IMR-90 (cell line): ENCODE measurements around the gene FRMD5. TPM values are rescaled to one million over a fixed set of nuclear protein-coding genes. Genes with fewer than 3 reads are reported as not detected.

Source experiments
- ATAC-seq: fragments of 200-7000 bp; cut with Tn5 transposase; 2 replicates; pipeline ENCODE4 v1.9.1; 2020; ENCODE audit warnings: low read depth, mild to moderate bottlenecking, moderate library complexity
- BruUV-seq: library from RNA; stranded (reverse); fragments of 400-500 nt; replicated peaks from 2 replicates; lab custom pipeline; 2021; lab: Mats Ljungman, UMichigan
- CTCF ChIA-PET: fragments of 300-600 bp; formaldehyde crosslinking; extraction: SDS; loops from one replicate; lab custom pipeline; 2021; ENCODE audit warnings: antibody characterized with exemption; lab: Yijun Ruan, JAX
- POLR2A ChIA-PET: fragments of 300-600 bp; sonication (Branson Sonifier 250); formaldehyde crosslinking; loops from one replicate; lab custom pipeline; 2022; ENCODE audit warnings: antibody characterized with exemption; ENCODE audit not compliant: unreplicated experiment; lab: Charles Lee
- DNase-seq: peaks from one replicate; pipeline ENCODE4 v3.0.0; 2013
- H2AFZ ChIP-seq: replicated peaks from 2 replicates; pipeline ENCODE3; 2013; ENCODE audit warnings: low read length, mild to moderate bottlenecking; ENCODE audit not compliant: poor library complexity
- H2AK5ac ChIP-seq: 2 replicates; pipeline ENCODE4 v1.6.1; 2013; ENCODE audit warnings: low read depth, low read length, inconsistent platforms
- H2AK9ac ChIP-seq: replicated peaks from 2 replicates; pipeline ENCODE3; 2013; ENCODE audit warnings: mild to moderate bottlenecking, low read depth, low read length, moderate library complexity; ENCODE audit not compliant: poor library complexity
- H2BK120ac ChIP-seq: 2 replicates; pipeline ENCODE4 v1.6.1; 2013; ENCODE audit warnings: low read depth, low read length, inconsistent platforms
- H2BK15ac ChIP-seq: 3 replicates; pipeline ENCODE4 v1.6.1; 2013; ENCODE audit warnings: low read depth, low read length, inconsistent platforms
- H2BK20ac ChIP-seq: 2 replicates; pipeline ENCODE4 v1.6.1; 2013; ENCODE audit warnings: low read depth, mild to moderate bottlenecking, inconsistent platforms, low read length, moderate library complexity
- H2BK5ac ChIP-seq: 2 replicates; pipeline ENCODE4 v1.6.1; 2013; ENCODE audit warnings: mild to moderate bottlenecking, low read depth, low read length, inconsistent platforms; ENCODE audit not compliant: poor library complexity, severe bottlenecking
- H3K14ac ChIP-seq: replicated peaks from 2 replicates; pipeline ENCODE4 v1.6.1; 2013; ENCODE audit warnings: low read depth, low read length, inconsistent platforms
- H3K18ac ChIP-seq: 2 replicates; pipeline ENCODE4 v1.6.1; 2013; ENCODE audit warnings: low read depth, low read length, control low read depth
- H3K23ac ChIP-seq: 2 replicates; pipeline ENCODE4 v1.6.1; 2013; ENCODE audit warnings: low read depth, low read length, inconsistent platforms
- H3K27ac ChIP-seq: 2 replicates; pipeline ENCODE4 v1.5.1; 2013; ENCODE audit warnings: mild to moderate bottlenecking, control low read depth, low read length; ENCODE audit not compliant: insufficient read depth
- H3K27me3 ChIP-seq: 2 replicates; pipeline ENCODE4 v1.6.1; 2013; ENCODE audit warnings: low read length; ENCODE audit not compliant: control insufficient read depth, insufficient read depth
- H3K36me3 ChIP-seq: 2 replicates; pipeline ENCODE4 v1.6.1; 2013; ENCODE audit warnings: low read length, mixed read lengths; ENCODE audit not compliant: control insufficient read depth, insufficient read depth
- H3K4ac ChIP-seq: 2 replicates; pipeline ENCODE4 v1.6.1; 2013; ENCODE audit warnings: low read depth, low read length, inconsistent platforms
- H3K4me1 ChIP-seq: 2 replicates; pipeline ENCODE4 v1.6.1; 2013; ENCODE audit warnings: low read length, mixed read lengths; ENCODE audit not compliant: control insufficient read depth, insufficient read depth
- H3K4me2 ChIP-seq: 2 replicates; pipeline ENCODE4 v1.6.1; 2013; ENCODE audit warnings: low read depth, mild to moderate bottlenecking, control low read depth, low read length, moderate library complexity
- H3K4me3 ChIP-seq: 2 replicates; pipeline ENCODE4 v1.5.1; 2013; ENCODE audit warnings: low read depth, mild to moderate bottlenecking, control low read depth, low read length, moderate library complexity; ENCODE audit not compliant: insufficient read depth
- H3K56ac ChIP-seq: 2 replicates; pipeline ENCODE4 v1.6.1; 2013; ENCODE audit warnings: low read length, inconsistent platforms; ENCODE audit not compliant: insufficient read depth; ENCODE audit errors: extremely low read depth
- H3K79me1 ChIP-seq, 2 experiments: 2 replicates each; pipeline ENCODE4 v1.6.1; 2013; ENCODE audit warnings: low read length in 2 of 2, inconsistent platforms in 1 of 2, low read depth in 1 of 2
- H3K9ac ChIP-seq: 2 replicates; pipeline ENCODE4 v1.6.1; 2013; ENCODE audit warnings: low read depth, low read length, control low read depth
- H3K9me1 ChIP-seq: 2 replicates; pipeline ENCODE4 v1.6.1; 2013; ENCODE audit warnings: low read length, inconsistent platforms; ENCODE audit not compliant: insufficient read depth
- H3K9me3 ChIP-seq: 2 replicates; pipeline ENCODE4 v1.6.1; 2013; ENCODE audit warnings: low read length; ENCODE audit not compliant: control insufficient read depth, insufficient read depth
- H4K20me1 ChIP-seq: 2 replicates; pipeline ENCODE4 v1.6.1; 2013; ENCODE audit warnings: low read length, inconsistent platforms; ENCODE audit not compliant: insufficient read depth
- H4K5ac ChIP-seq: 2 replicates; pipeline ENCODE4 v1.6.1; 2013; ENCODE audit warnings: mild to moderate bottlenecking, low read depth, low read length, control low read depth
- H4K8ac ChIP-seq, 2 experiments: 2 replicates each; pipeline ENCODE4 v1.6.1; 2013; ENCODE audit warnings: low read depth in 2 of 2, low read length in 2 of 2, control low read depth in 1 of 2, inconsistent platforms in 1 of 2
- H4K91ac ChIP-seq: 2 replicates; pipeline ENCODE4 v1.6.1; 2013; ENCODE audit warnings: low read depth, low read length, inconsistent platforms; ENCODE audit not compliant: insufficient read depth
- CEBPB ChIP-seq: IDR thresholded peaks from 2 replicates; pipeline ENCODE4 v1.6.1; 2012; ENCODE audit warnings: low read depth, low read length, improper control_type of control experiment
- CHD1 ChIP-seq: IDR thresholded peaks from 2 replicates; pipeline ENCODE4 v1.6.1; 2012; ENCODE audit warnings: low read depth, low read length, improper control_type of control experiment
- NFE2L2 ChIP-seq: fragments of 150-350 bp; IDR thresholded peaks from 2 replicates; pipeline ENCODE4 v1.6.1; 2016; ENCODE audit warnings: low read depth, mild to moderate bottlenecking, low read length
- SMC3 ChIP-seq: fragments of 150-350 bp; IDR thresholded peaks from 2 replicates; pipeline ENCODE4 v1.6.1; 2016; ENCODE audit warnings: low read depth, mild to moderate bottlenecking, antibody characterized with exemption, low read length, moderate library complexity
- WGBS, 2 experiments: methylation state at CpG; one replicate each; pipeline versions ENCODE4 v1.1.5 to v1.1.7; 2013; ENCODE audit warnings: missing lambda C conversion rate in 2 of 2; ENCODE audit not compliant: insufficient read length in 1 of 2; ENCODE audit errors: extremely low coverage in 2 of 2; 5-methylcytosine and 5-hydroxymethylcytosine counted together
- dilution Hi-C: fragments of 300-500 bp; cut with HindIII; formaldehyde crosslinking; loops from one replicate; pipeline ENCODE4 v1.14.3; 2018; ENCODE audit warnings: low sequenced_read_pairs; ENCODE audit not compliant: unreplicated experiment
- in situ Hi-C: fragments of 300-500 bp; cut with MboI; formaldehyde crosslinking; loops from 3 replicates; pipeline ENCODE4 v1.14.3; 2019; ENCODE audit warnings: low sequenced_read_pairs, inconsistent platforms, mixed read lengths
- intact Hi-C: fragments of 100-400 bp; cut with micrococcal nuclease; formaldehyde crosslinking; loops from 2 replicates; pipeline ENCODE4 v1.10.0; 2022
- polyA plus RNA-seq, 3 experiments: library from polyadenylated mRNA; depleted of rRNA; stranded (reverse); fragments of >200 nt; gene quantifications; 2 replicates each; pipeline ENCODE4 v1.2.3, GENCODE V29; 2012; ENCODE audit warnings: low replicate concordance in 1 of 3
- total RNA-seq: library from RNA; depleted of rRNA; stranded (reverse); fragments of >200 nt; gene quantifications from 2 replicates; pipeline ENCODE4 v1.2.3, GENCODE V29; 2012

FRMD5 gene
- total and polyA plus RNA-seq, 2 of the 4 experiments (the other 2 are of a cell fraction) = 4.1 to 5.4 TPM

GRCh38 chr15:43922021-43922420 lies 273.1 kb downstream of the FRMD5 start:
- in situ Hi-C loops = loop anchor here (25.0 kb wide), 1 partner anchor 140 kb away; no protein-coding TSS in a partner anchor
- Histone ChIP-seq H3K18ac (no peak overlapping the region), H3K4me1 (peaks cover 15% of the 10 kb centered on the region), H3K4me3 (no peak overlapping the region), H2AK9ac (no peak overlapping the region), H4K91ac (no peak overlapping the region), H4K5ac (no peak overlapping the region), H3K9me3 (no peaks in the 10 kb centered on the region), H4K20me1 (no peaks in the 10 kb centered on the region), H2BK120ac (no peak overlapping the region), H2AK5ac (0 out of 2 replicates have a peak overlapping the region, but pooled peaks have one; percentile 38), H4K8ac (no peak overlapping the region; a peak in 1 of 4 replicates), H2BK20ac (0 out of 2 replicates have a peak overlapping the region, but pooled peaks have one; percentile 17), H2BK5ac (no peak overlapping the region), H3K9me1 (peaks cover 8% of the 10 kb centered on the region), H3K27me3 (no peaks in the 10 kb centered on the region), H3K4me2 (no peak overlapping the region), H3K79me1 (no peaks in the 10 kb centered on the region), H3K9ac (no peak overlapping the region), H3K14ac (no peak overlapping the region; the same call in 1 of the 2 replicates), H2BK15ac (0 out of 3 replicates have a peak overlapping the region, but pooled peaks have one; percentile 2), H3K4ac (peak overlapping the region; percentile 18; the same call in 1 of the 2 replicates), H3K56ac (no peak overlapping the region), H3K27ac (no peak overlapping the region), H2AFZ (no peak overlapping the region), H3K23ac (no peak overlapping the region; the same call in 1 of the 2 replicates), H3K36me3 (no peaks in the 10 kb centered on the region)
- ATAC-seq (peak; percentile 84), DNase-seq (peak; percentile 73)
- no TSS peak for BruUV-seq
- dilution Hi-C loops = no loop called here
- ChIA-PET POLR2A (no interaction called here), CTCF (no interaction called here)
- no CpG with 5 or more reads among the region's 4 CpGs for WGBS, 2 experiments
- TF ChIP-seq NFE2L2 (no peak), CEBPB (peak; percentile 85), SMC3 (no peak), CHD1 (no peak)
- intact Hi-C loops = no loop called here
